GM12891 (cell line): ENCODE data around the gene CCR7.

Experiments used
- POLR2A ChIP-seq: IDR thresholded peaks from 2 replicates; pipeline ENCODE4 v1.6.1; 2011; ENCODE audit warnings: low read depth, low read length, control low read depth
- POLR2AphosphoS5 ChIP-seq: IDR thresholded peaks from 2 replicates; pipeline ENCODE4 v1.6.1; 2011; ENCODE audit warnings: low read depth, low read length, control low read depth
- POU2F2 ChIP-seq: IDR thresholded peaks from 2 replicates; pipeline ENCODE4 v1.6.1; 2011; ENCODE audit warnings: low read depth, mild to moderate bottlenecking, control low read depth, low read length, moderate library complexity
- SPI1 ChIP-seq: IDR thresholded peaks from 2 replicates; pipeline ENCODE4 v1.6.1; 2011; ENCODE audit warnings: low read depth, low read length, control low read depth
- TAF1 ChIP-seq: IDR thresholded peaks from 2 replicates; pipeline ENCODE4 v1.6.1; 2011; ENCODE audit warnings: low read depth, low read length, control low read depth

DNA sequence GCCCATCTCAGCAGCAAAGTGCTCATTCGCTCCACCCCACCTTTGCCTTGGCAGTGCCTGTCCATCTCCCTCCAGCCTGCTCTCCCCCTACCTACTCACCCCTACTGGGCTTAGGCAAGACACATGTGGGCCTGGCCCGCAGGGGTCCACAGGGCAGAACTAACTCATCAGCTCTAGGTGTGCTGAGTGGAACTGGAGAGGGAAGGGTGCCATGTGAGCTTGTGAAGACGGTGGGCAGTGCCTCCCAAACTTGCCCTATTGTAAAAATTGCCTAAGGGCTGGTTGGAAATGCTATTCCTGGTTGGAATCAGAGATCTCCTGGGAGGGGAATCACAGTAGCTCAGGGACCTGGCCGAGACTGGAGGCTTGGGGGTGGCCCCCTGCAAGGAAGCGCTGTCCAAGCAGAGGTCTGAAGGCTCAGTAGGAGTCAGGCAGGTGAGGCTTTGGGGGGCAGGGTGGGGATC is 34.7 kb downstream of the CCR7 start:
- TF ChIP-seq POLR2A (no peak), POLR2AphosphoS5 (no peak), TAF1 (no peak), SPI1 (no peak), POU2F2 (no peak)
